Measurements from ENCODE around the gene HDDC2.

The HDDC2 gene

DNA sequence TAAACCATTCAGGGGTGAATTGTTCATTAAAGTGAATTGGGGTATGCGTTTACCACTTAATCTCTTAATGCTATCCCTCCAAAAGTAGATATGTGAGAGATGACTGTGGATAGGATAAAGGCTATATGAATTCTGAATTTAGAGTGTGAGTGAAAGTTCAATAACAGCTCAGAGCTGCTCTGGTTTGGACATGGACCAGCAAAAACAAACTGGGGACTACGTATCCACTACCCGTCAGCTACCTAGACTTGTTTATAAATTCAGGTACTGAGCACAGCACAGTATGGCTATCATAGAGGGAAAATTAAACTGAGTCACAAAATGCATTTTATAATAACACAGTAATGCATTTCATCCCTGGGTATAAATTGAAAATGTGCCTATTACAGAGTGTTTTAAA lies 44.4 kb downstream of the HDDC2 start:
- ChIA-PET POLR2A (no interaction called here), CTCF (no interaction called here)
- DNase-seq (ENCODE audit: extremely low spot score) = no peak
- no peak for TF ChIP-seq FOXK2 (IDR thresholded peaks at IDR 0.05)
- no peak for TF ChIP-seq SP1 (IDR thresholded peaks at IDR 0.05)
- TF ChIP-seq, protein P1, sequence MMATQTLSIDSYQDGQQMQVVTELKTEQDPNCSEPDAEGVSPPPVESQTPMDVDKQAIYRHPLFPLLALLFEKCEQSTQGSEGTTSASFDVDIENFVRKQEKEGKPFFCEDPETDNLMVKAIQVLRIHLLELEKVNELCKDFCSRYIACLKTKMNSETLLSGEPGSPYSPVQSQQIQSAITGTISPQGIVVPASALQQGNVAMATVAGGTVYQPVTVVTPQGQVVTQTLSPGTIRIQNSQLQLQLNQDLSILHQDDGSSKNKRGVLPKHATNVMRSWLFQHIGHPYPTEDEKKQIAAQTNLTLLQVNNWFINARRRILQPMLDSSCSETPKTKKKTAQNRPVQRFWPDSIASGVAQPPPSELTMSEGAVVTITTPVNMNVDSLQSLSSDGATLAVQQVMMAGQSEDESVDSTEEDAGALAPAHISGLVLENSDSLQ (IDR thresholded peaks at IDR 0.05) = no peak
- TF ChIP-seq NFRKB (IDR thresholded peaks at IDR 0.05) = no peak
- no peak for TF ChIP-seq BHLHE40 (IDR thresholded peaks at IDR 0.05; ENCODE audit: borderline replicate concordance)
- no peak for TF ChIP-seq FOXM1 (IDR thresholded peaks at IDR 0.05; ENCODE audit: borderline replicate concordance)
- no peak for TF ChIP-seq CTBP1 (IDR thresholded peaks at IDR 0.05; ENCODE audit: borderline replicate concordance)
- no peak for TF ChIP-seq L3MBTL2 (conservative IDR thresholded peaks at IDR 0.05)
- no peak for TF ChIP-seq HDGF (IDR thresholded peaks at IDR 0.05; ENCODE audit: borderline replicate concordance)
- TF ChIP-seq LEF1 (IDR thresholded peaks at IDR 0.05; ENCODE audit: borderline replicate concordance) = no peak
- no peak for TF ChIP-seq SUZ12 (IDR thresholded peaks at IDR 0.05)
- TF ChIP-seq ZNF384 (IDR thresholded peaks at IDR 0.05) = no peak

GRCh38 chr6:125255201-125255600 lies 46.6 kb downstream of the HDDC2 start:
- ChIA-PET CTCF (interaction anchor here (0.6 kb wide), 1 partner anchor 70 kb away, joined by 3 read pairs; no protein-coding TSS in a partner anchor), POLR2A (no interaction called here)
- TF ChIP-seq ARNT (IDR thresholded peaks at IDR 0.05) = no peak
- no peak for TF ChIP-seq L3MBTL2 (conservative IDR thresholded peaks at IDR 0.05)
- TF ChIP-seq NFRKB (IDR thresholded peaks at IDR 0.05) = no peak
- TF ChIP-seq ELF4 (IDR thresholded peaks at IDR 0.05) = no peak
- TF ChIP-seq, protein P1 (IDR thresholded peaks at IDR 0.05) = no peak
- no peak for TF ChIP-seq BHLHE40 (IDR thresholded peaks at IDR 0.05; ENCODE audit: borderline replicate concordance)
- TF ChIP-seq HDGF (IDR thresholded peaks at IDR 0.05; ENCODE audit: borderline replicate concordance) = no peak
- no peak for TF ChIP-seq ZNF384 (IDR thresholded peaks at IDR 0.05)
- no peak for TF ChIP-seq FOXK2 (IDR thresholded peaks at IDR 0.05)
- no peak for TF ChIP-seq TARDBP (IDR thresholded peaks at IDR 0.05)
- TF ChIP-seq SP1 (IDR thresholded peaks at IDR 0.05) = no peak
- no peak for TF ChIP-seq LEF1 (IDR thresholded peaks at IDR 0.05; ENCODE audit: borderline replicate concordance)
- TF ChIP-seq CTBP1 (IDR thresholded peaks at IDR 0.05; ENCODE audit: borderline replicate concordance) = no peak
- TF ChIP-seq FOXA1 (IDR thresholded peaks at IDR 0.05) = no peak
- no peak for TF ChIP-seq FOXM1 (IDR thresholded peaks at IDR 0.05; ENCODE audit: borderline replicate concordance)
- no peak for TF ChIP-seq SUZ12 (IDR thresholded peaks at IDR 0.05)
- DNase-seq (ENCODE audit: extremely low spot score) = no peak

DNA sequence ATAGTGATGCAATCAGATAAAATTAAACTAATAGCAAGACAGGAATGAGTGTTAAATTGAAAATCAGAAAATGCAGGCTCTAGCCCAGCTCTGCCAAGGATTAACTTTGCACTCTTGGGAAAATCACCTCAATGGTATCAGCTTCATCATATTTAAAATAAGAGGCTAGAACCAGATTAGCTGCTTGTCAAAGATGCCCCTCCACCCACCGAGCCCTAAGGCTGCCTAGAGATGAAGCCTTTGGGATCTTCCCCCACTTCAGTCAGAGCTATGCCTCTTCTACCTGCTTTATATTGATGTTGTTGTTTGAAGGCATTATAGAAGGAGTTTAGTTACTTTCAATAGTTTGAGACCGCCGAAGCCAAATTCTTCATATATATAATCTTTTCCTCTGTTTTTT lies 47.4 kb downstream of the HDDC2 start:
- TF ChIP-seq ELF4 (IDR thresholded peaks at IDR 0.05) (no peak), FOXM1 (IDR thresholded peaks at IDR 0.05; ENCODE audit: borderline replicate concordance) (no peak), FOXA1 (IDR thresholded peaks at IDR 0.05) (no peak), SUZ12 (IDR thresholded peaks at IDR 0.05) (no peak), ZNF384 (IDR thresholded peaks at IDR 0.05) (no peak), ARNT (IDR thresholded peaks at IDR 0.05) (no peak), CTBP1 (IDR thresholded peaks at IDR 0.05; ENCODE audit: borderline replicate concordance) (no peak), BHLHE40 (IDR thresholded peaks at IDR 0.05; ENCODE audit: borderline replicate concordance) (no peak), NFRKB (IDR thresholded peaks at IDR 0.05) (no peak), TARDBP (IDR thresholded peaks at IDR 0.05) (no peak), FOXK2 (IDR thresholded peaks at IDR 0.05) (no peak), L3MBTL2 (conservative IDR thresholded peaks at IDR 0.05) (no peak), SP1 (IDR thresholded peaks at IDR 0.05) (no peak)
- TF ChIP-seq, protein P1 (IDR thresholded peaks at IDR 0.05) = no peak
- DNase-seq (ENCODE audit: extremely low spot score) = no peak
- CTCF ChIA-PET = interaction anchor here (0.6 kb wide), 1 partner anchor 69 kb away, joined by 3 read pairs; no protein-coding TSS in a partner anchor
- POLR2A ChIA-PET = no interaction called here

GRCh38 chr6:125253881-125254280 lies 47.9 kb downstream of the HDDC2 start:
- CTCF ChIA-PET = no interaction called here
- POLR2A ChIA-PET = no interaction called here
- TF ChIP-seq L3MBTL2 (conservative IDR thresholded peaks at IDR 0.05) = no peak
- TF ChIP-seq HDGF (IDR thresholded peaks at IDR 0.05; ENCODE audit: borderline replicate concordance) = no peak
- TF ChIP-seq FOXM1 (IDR thresholded peaks at IDR 0.05; ENCODE audit: borderline replicate concordance) = no peak
- DNase-seq (ENCODE audit: extremely low spot score) = no peak

GRCh38 chr6:125252891-125253290 lies 48.9 kb downstream of the HDDC2 start:
- TF ChIP-seq BHLHE40 (IDR thresholded peaks at IDR 0.05; ENCODE audit: borderline replicate concordance) = no peak
- TF ChIP-seq ELF4 (IDR thresholded peaks at IDR 0.05) = no peak
- TF ChIP-seq FOXK2 (IDR thresholded peaks at IDR 0.05) = no peak
- TF ChIP-seq L3MBTL2 (conservative IDR thresholded peaks at IDR 0.05) = no peak
- TF ChIP-seq ZNF384 (IDR thresholded peaks at IDR 0.05) = no peak
- TF ChIP-seq FOXM1 (IDR thresholded peaks at IDR 0.05; ENCODE audit: borderline replicate concordance) = no peak
- no peak for TF ChIP-seq ARNT (IDR thresholded peaks at IDR 0.05)
- TF ChIP-seq SUZ12 (IDR thresholded peaks at IDR 0.05) = no peak
- TF ChIP-seq HDGF (IDR thresholded peaks at IDR 0.05; ENCODE audit: borderline replicate concordance) = no peak
- TF ChIP-seq, protein P1 (IDR thresholded peaks at IDR 0.05) = no peak
- no peak for TF ChIP-seq SP1 (IDR thresholded peaks at IDR 0.05)
- no peak for TF ChIP-seq CTBP1 (IDR thresholded peaks at IDR 0.05; ENCODE audit: borderline replicate concordance)
- no peak for TF ChIP-seq FOXA1 (IDR thresholded peaks at IDR 0.05)
- TF ChIP-seq NFRKB (IDR thresholded peaks at IDR 0.05) = no peak
- no peak for TF ChIP-seq LEF1 (IDR thresholded peaks at IDR 0.05; ENCODE audit: borderline replicate concordance)
- no peak for TF ChIP-seq TARDBP (IDR thresholded peaks at IDR 0.05)
- CTCF ChIA-PET = no interaction called here
- POLR2A ChIA-PET = no interaction called here
- no peak for DNase-seq (ENCODE audit: extremely low spot score)
